Body of pancreas (tissue), 4 donors: ENCODE measurements around the gene TOM1L2. TPM values are rescaled to one million over a fixed set of nuclear protein-coding genes. Genes with fewer than 3 reads are reported as not detected.

Experiments used
- ATAC-seq: fragments of 150-250 bp; one replicate; pipeline ENCODE4 v1.9.1; 2016
- DNase-seq, 4 donors: peaks; one replicate each; pipeline ENCODE4 v3.0.0-alpha.2; 2019
- H3K27ac ChIP-seq, 4 donors: fragments of 200-600 bp; sonication (generic); 1 replicate in 3 of 4; 2 replicates in 1 of 4; pipeline versions ENCODE4 v1.5.1 to v1.6.1; 2016 to 2019; ENCODE audit warnings: mild to moderate bottlenecking in 1 of 4, mixed read lengths in 1 of 4, moderate library complexity in 1 of 4
- H3K27me3 ChIP-seq, 2 donors: fragments of 200-600 bp; sonication (generic); one replicate each; pipeline ENCODE4 v1.6.0; 2016; ENCODE audit warnings: mild to moderate bottlenecking in 1 of 2
- H3K36me3 ChIP-seq, 2 donors: fragments of 200-600 bp; sonication (generic); replicated peaks in 1 of 2; 2 replicates each; pipeline ENCODE4 v1.5.1; 2016; ENCODE audit warnings: low read depth in 2 of 2; ENCODE audit not compliant: insufficient read depth in 1 of 2
- H3K4me1 ChIP-seq: fragments of 200-600 bp; sonication (generic); one replicate; pipeline ENCODE4 v1.6.0; 2016
- H3K4me3 ChIP-seq, 2 donors: fragments of 200-600 bp; sonication (generic); 1 replicate in 1 of 2; 2 replicates in 1 of 2; pipeline ENCODE4 v1.5.1; 2016 to 2019
- H3K9me3 ChIP-seq, 3 donors: fragments of 200-600 bp; sonication (generic); 1 replicate in 2 of 3; 2 replicates in 1 of 3; pipeline ENCODE4 v1.5.1; 2016
- CTCF ChIP-seq, 7 experiments: fragments of 450-650 bp in 4 of 7; fragments of 200-600 bp in 3 of 7; sonication (generic) in 3 of 7; IDR thresholded peaks; one replicate each; pipeline ENCODE4 v1.5.1; 2016 to 2019; ENCODE audit warnings: antibody characterized with exemption in 7 of 7
- POLR2A ChIP-seq, 3 donors: fragments of 450-650 bp; IDR thresholded peaks; one replicate each; pipeline ENCODE4 v1.6.1; 2016; ENCODE audit warnings: antibody characterized with exemption in 3 of 3, mild to moderate bottlenecking in 2 of 3
- WGBS, 2 donors: methylation state at CpG; one replicate each; pipeline ENCODE4 v1.1.5; 2017; 5-methylcytosine and 5-hydroxymethylcytosine counted together
- intact Hi-C: fragments of 100-400 bp; cut with DNase I; formaldehyde crosslinking; loops from one replicate; pipeline ENCODE4 v1.15.1; 2023
- total RNA-seq, 2 donors: library from RNA; depleted of rRNA; stranded (reverse); fragments of >200 nt; gene quantifications; one replicate each; pipeline ENCODE4 v1.1.0, GENCODE V29; 2016

The TOM1L2 gene
- total RNA-seq, 2 donors from 2014 or later: 35.9 to 55.8 TPM

DNA sequence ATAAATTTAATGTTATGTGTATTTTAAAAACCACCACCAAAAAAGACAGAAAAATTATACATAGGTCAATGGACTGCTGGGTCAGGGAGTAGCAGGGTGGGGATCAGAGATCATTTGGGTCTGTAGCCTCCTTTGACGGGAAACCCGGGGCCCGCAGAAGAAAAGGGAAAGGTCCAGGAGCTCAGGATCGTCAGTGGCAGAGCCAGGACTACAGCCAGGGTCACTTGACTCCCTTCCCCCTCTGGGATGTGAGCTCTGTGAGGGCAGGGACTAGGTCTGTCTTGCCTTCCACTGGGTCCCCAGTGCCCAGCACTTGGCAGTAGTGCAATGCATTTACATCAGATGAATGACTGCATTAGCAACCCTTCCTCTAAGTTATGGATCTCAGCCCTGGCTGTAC, 62.1 kb downstream of the TOM1L2 start:
- TF ChIP-seq CTCF (IDR thresholded peaks at IDR 0.05): no peak
- TF ChIP-seq POLR2A (IDR thresholded peaks at IDR 0.05): no peak
- Histone ChIP-seq H3K9me3 (no peaks in the 10 kb centered on the region), H3K27ac (no peak overlapping the region), H3K36me3 (no peaks in the 10 kb centered on the region), H3K4me3 (no peak overlapping the region), H3K4me1 (no peaks in the 10 kb centered on the region), H3K27me3 (no peaks in the 10 kb centered on the region)
- 76% methylated on average over 4 of the region's 4 CpGs for WGBS, 2 donors
- DNase-seq (no peak), ATAC-seq (no peak)
- intact Hi-C loops: no loop called here

DNA sequence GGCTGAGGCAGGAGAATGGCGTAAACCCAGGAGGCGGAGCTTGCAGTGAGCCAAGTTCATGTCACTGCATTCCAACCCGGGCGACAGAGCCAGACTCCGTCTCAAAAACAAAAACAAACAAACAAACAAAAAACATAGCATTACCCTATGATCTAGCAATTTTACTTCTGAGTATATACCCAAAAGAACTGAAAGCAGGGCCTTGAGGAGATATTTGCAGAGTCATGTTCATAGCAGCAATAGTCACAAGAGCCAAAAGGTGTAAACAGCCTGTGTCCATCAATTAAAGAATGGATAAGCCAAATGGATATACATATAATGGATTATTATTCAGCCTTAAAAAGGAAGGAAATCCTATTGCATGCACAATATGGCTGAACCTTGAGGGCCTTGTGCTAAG, 63.1 kb downstream of the TOM1L2 start:
- intact Hi-C loops: no loop called here
- no peak for TF ChIP-seq CTCF (IDR thresholded peaks at IDR 0.05)
- no peak for TF ChIP-seq POLR2A (IDR thresholded peaks at IDR 0.05)
- Histone ChIP-seq H3K4me1 (no peaks in the 10 kb centered on the region), H3K36me3 (no peaks in the 10 kb centered on the region), H3K9me3 (no peaks in the 10 kb centered on the region), H3K4me3 (no peak overlapping the region), H3K27ac (no peak overlapping the region), H3K27me3 (no peaks in the 10 kb centered on the region)
- ATAC-seq (no peak), DNase-seq (no peak)
- WGBS, 2 donors: 80 to 91% methylated on average over 5 of the region's 5 CpGs

DNA sequence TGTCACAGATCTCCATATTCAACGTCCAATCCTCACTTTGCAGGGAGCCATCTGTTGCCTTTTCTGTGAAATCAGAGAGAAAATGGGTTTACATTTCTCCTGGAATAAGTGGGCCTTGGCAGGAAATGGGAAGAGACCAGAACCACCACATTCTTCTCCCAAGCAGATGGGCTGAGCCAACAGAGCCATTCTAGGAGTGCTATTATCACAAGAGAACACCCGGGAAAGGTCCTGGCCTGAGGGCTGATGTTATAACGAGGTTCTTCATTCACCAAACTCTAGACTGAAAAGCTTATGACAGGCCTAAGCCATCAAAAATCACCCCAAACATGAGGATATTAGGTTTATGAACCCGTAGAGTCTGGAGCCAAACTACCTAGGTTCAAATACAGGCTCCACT, 64.7 kb downstream of the TOM1L2 start:
- H3K36me3 ChIP-seq: no peaks in the 10 kb centered on the region
- ATAC-seq: no peak
- DNase-seq: no peak
- no peaks in the 10 kb centered on the region for H3K4me1 ChIP-seq
- no peaks in the 10 kb centered on the region for H3K9me3 ChIP-seq
- H3K27ac ChIP-seq: no peak overlapping the region
- no peaks in the 10 kb centered on the region for H3K27me3 ChIP-seq
- TF ChIP-seq POLR2A (IDR thresholded peaks at IDR 0.05): no peak
- TF ChIP-seq CTCF (IDR thresholded peaks at IDR 0.05): no peak
- WGBS, 2 donors: 82 to 87% methylated on average over 4 of the region's 4 CpGs
- intact Hi-C loops: no loop called here
- H3K4me3 ChIP-seq: no peak overlapping the region

GRCh38 chr17:17906418-17907215, 65.6 kb downstream of the TOM1L2 start:
- Histone ChIP-seq H3K9me3 (no peaks in the 10 kb centered on the region), H3K36me3 (no peaks in the 10 kb centered on the region), H3K27ac (no peak overlapping the region), H3K27me3 (no peaks in the 10 kb centered on the region), H3K4me3 (no peak overlapping the region), H3K4me1 (no peaks in the 10 kb centered on the region)
- intact Hi-C loops: no loop called here
- TF ChIP-seq CTCF (IDR thresholded peaks at IDR 0.05) (no peak), POLR2A (IDR thresholded peaks at IDR 0.05) (no peak)
- ATAC-seq: no peak
- DNase-seq: no peak
- 77 to 88% methylated on average over 10 of the region's 10 CpGs for WGBS, 2 donors

- Histone ChIP-seq H3K27me3 (no peaks in the 10 kb centered on the region), H3K36me3 (no peaks in the 10 kb centered on the region), H3K27ac (no peak overlapping the region), H3K4me1 (peaks cover 12% of the 10 kb centered on the region), H3K9me3 (no peaks in the 10 kb centered on the region), H3K4me3 (no peak overlapping the region)
- DNase-seq: no peak
- WGBS, 2 donors: 72 to 82% methylated on average over 5 of the region's 5 CpGs
- ATAC-seq: no peak
- intact Hi-C loops: no loop called here
- TF ChIP-seq POLR2A (IDR thresholded peaks at IDR 0.05) (no peak), CTCF (IDR thresholded peaks at IDR 0.05) (no peak)
Observed at GRCh38 chr17:17905036-17905320, 67.2 kb downstream of the TOM1L2 start.
